ENCODE measurements around the gene RFPL3. TPM values are rescaled to one million over a fixed set of nuclear protein-coding genes. Genes with fewer than 3 reads are reported as not detected.

Gene RFPL3
- total RNA-seq, 4 donors from 2014 or later: not detected

GRCh38 chr22:32313532-32313931 is 44.1 kb upstream of the RFPL3 start:
- TF ChIP-seq CTCF (IDR thresholded peaks at IDR 0.05; ENCODE audit: low read depth): no peak

- no peak for TF ChIP-seq CTCF (IDR thresholded peaks at IDR 0.05; ENCODE audit: low read depth)
These were observed 40.1 kb upstream of the RFPL3 start for GRCh38 chr22:32317524-32317923.

- TF ChIP-seq CTCF (IDR thresholded peaks at IDR 0.05; ENCODE audit: low read depth): no peak
These were observed 39.3 kb upstream of the RFPL3 start for GRCh38 chr22:32318361-32318760.

GRCh38 chr22:32319861-32320406 is 37.7 kb upstream of the RFPL3 start:
- no peak for TF ChIP-seq CTCF (IDR thresholded peaks at IDR 0.05; ENCODE audit: low read depth)

- TF ChIP-seq CTCF (IDR thresholded peaks at IDR 0.05; ENCODE audit: low read depth): no peak
These were observed 34.7 kb upstream of the RFPL3 start for GRCh38 chr22:32322986-32323385.

- no peak for TF ChIP-seq CTCF (IDR thresholded peaks at IDR 0.05; ENCODE audit: low read depth)
These were observed 34.0 kb upstream of the RFPL3 start for GRCh38 chr22:32323513-32324164.

GRCh38 chr22:32324505-32325415 is 32.9 kb upstream of the RFPL3 start:
- TF ChIP-seq CTCF (IDR thresholded peaks at IDR 0.05; ENCODE audit: low read depth): no peak
